HEK293 (cell line): ENCODE data around the gene RPS6KA4.

Source experiments
- CTCF ChIA-PET: fragments of 350-600 bp; formaldehyde crosslinking; extraction: SDS; loops from one replicate; lab custom pipeline; 2021; ENCODE audit warnings: antibody characterized with exemption; lab: Yijun Ruan, JAX
- POLR2A ChIA-PET: fragments of 300-600 bp; formaldehyde crosslinking; extraction: SDS; loops from one replicate; lab custom pipeline; 2020; ENCODE audit warnings: antibody characterized with exemption, inconsistent platforms; lab: Yijun Ruan, JAX
- H3K27ac ChIP-seq: fragments of 200-500 bp; sonication (Bioruptor generic); 2 replicates; pipeline ENCODE4 v1.5.1; 2014; ENCODE audit warnings: low read depth, low read length, control low read depth, inconsistent platforms; ENCODE audit errors: extremely low read depth
- H3K36me3 ChIP-seq, 2 experiments: fragments of 200-500 bp in 1 of 2; sonication (Bioruptor generic) in 1 of 2; 1 replicate in 1 of 2; 2 replicates in 1 of 2; pipeline ENCODE4 v1.5.1; 2014 to 2017; ENCODE audit warnings: inconsistent platforms in 2 of 2, low read length in 2 of 2; ENCODE audit not compliant: control insufficient read depth in 2 of 2, insufficient read depth in 1 of 2
- H3K4me1 ChIP-seq: fragments of 200-500 bp; sonication (Bioruptor generic); 2 replicates; pipeline ENCODE4 v1.5.1; 2014; ENCODE audit warnings: mild to moderate bottlenecking, low read length, inconsistent platforms; ENCODE audit not compliant: control insufficient read depth, insufficient read depth
- H3K4me3 ChIP-seq: 2 replicates; pipeline ENCODE4 v1.5.1; 2011; ENCODE audit warnings: low read depth, mild to moderate bottlenecking, control low read depth, low read length, moderate library complexity
- H3K9me3 ChIP-seq: fragments of 200-500 bp; sonication (Bioruptor generic); 2 replicates; pipeline ENCODE4 v1.5.1; 2014; ENCODE audit warnings: low read depth, low read length, inconsistent platforms; ENCODE audit not compliant: control insufficient read depth, insufficient read depth
- ATF2 ChIP-seq: fragments of 450-650 bp; formaldehyde crosslinking; IDR thresholded peaks from 2 replicates; pipeline ENCODE4 v1.5.1; 2016; ENCODE audit warnings: missing biosample characterization, missing genetic modification characterization, low read depth
- GLI2 ChIP-seq: fragments of 450-650 bp; formaldehyde crosslinking; IDR thresholded peaks from 2 replicates; pipeline ENCODE4; 2017; ENCODE audit warnings: missing biosample characterization, missing genetic modification characterization, low read depth, borderline replicate concordance
- INSM2 ChIP-seq: fragments of 450-650 bp; formaldehyde crosslinking; IDR thresholded peaks from 2 replicates; pipeline ENCODE4 v1.5.1; 2016; ENCODE audit warnings: missing biosample characterization, missing genetic modification characterization
- ZBTB21 ChIP-seq: fragments of 450-650 bp; formaldehyde crosslinking; IDR thresholded peaks from 2 replicates; pipeline ENCODE4 v1.5.1; 2017; ENCODE audit warnings: missing biosample characterization, missing genetic modification characterization
- ZNF311 ChIP-seq: fragments of 450-650 bp; formaldehyde crosslinking; IDR thresholded peaks from 2 replicates; pipeline ENCODE4 v1.5.1; 2017; ENCODE audit warnings: missing biosample characterization, missing genetic modification characterization, borderline replicate concordance
- ZNF341 ChIP-seq: fragments of 450-650 bp; formaldehyde crosslinking; IDR thresholded peaks from 2 replicates; pipeline ENCODE4; 2016; ENCODE audit warnings: low read depth, missing biosample characterization, missing genetic modification characterization
- ZNF629 ChIP-seq: fragments of 450-650 bp; formaldehyde crosslinking; IDR thresholded peaks from 2 replicates; pipeline ENCODE4 v1.5.1; 2017; ENCODE audit warnings: missing biosample characterization, missing genetic modification characterization
- TF ChIP-seq, protein P1 (sequence below): fragments of 450-650 bp; formaldehyde crosslinking; IDR thresholded peaks from 2 replicates; pipeline ENCODE4 v1.5.1; 2016; ENCODE audit warnings: missing biosample characterization, missing genetic modification characterization

The RPS6KA4 gene

GRCh38 chr11:64419818-64420485 lies 61.0 kb downstream of the RPS6KA4 start:
- Histone ChIP-seq H3K36me3 (no peaks in the 10 kb centered on the region), H3K4me3 (no peak overlapping the region), H3K9me3 (no peaks in the 10 kb centered on the region), H3K4me1 (no peaks in the 10 kb centered on the region), H3K27ac (no peak overlapping the region)
- POLR2A ChIA-PET, result no interaction called here
- CTCF ChIA-PET, result interaction anchor here (0.6 to 2.9 kb wide), 4 partner anchors 29 to 97 kb away, joined by 3 to 13 read pairs (median 8); no protein-coding TSS in a partner anchor
- TF ChIP-seq ZNF311 (no peak), ZNF341 (tag by site-specific recombination) (no peak), INSM2 (peak; percentile 47; the same call in 1 of the 2 replicates), GLI2 (tag by site-specific recombination) (0 out of 2 replicates have a peak, but pooled peaks have one; percentile 23), ZNF629 (peak; percentile 60; the same call in 1 of the 2 replicates), ATF2 (tag by site-specific recombination) (peak; percentile 90), ZBTB21 (tag by site-specific recombination) (0 out of 2 replicates have a peak, but pooled peaks have one; percentile 31)
- TF ChIP-seq, protein P1, sequence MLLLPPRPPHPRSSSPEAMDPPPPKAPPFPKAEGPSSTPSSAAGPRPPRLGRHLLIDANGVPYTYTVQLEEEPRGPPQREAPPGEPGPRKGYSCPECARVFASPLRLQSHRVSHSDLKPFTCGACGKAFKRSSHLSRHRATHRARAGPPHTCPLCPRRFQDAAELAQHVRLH (tag by site-specific recombination), result 0 out of 2 replicates have a peak, but pooled peaks have one; percentile 10
